Common myeloid progenitor, CD34-positive (primary cell): Measurements from ENCODE around the gene ANO2.

Experiments
- CTCF ChIA-PET: fragments of 350-600 bp; sonication (Branson Sonifier 250); formaldehyde crosslinking; loops from one replicate; lab custom pipeline; 2021; ENCODE audit warnings: antibody characterized with exemption; lab: Charles Lee
- POLR2A ChIA-PET: fragments of 350-600 bp; sonication (Branson Sonifier 250); formaldehyde crosslinking; loops from one replicate; lab custom pipeline; 2021; ENCODE audit warnings: antibody characterized with exemption; lab: Charles Lee
- DNase-seq, 3 donors: peaks; one replicate each; pipeline versions ENCODE4 v3.0.0 to v3.0.0-alpha.2; 2013
- H3K27ac ChIP-seq, 2 experiments: 1 replicate in 1 of 2; 2 replicates in 1 of 2; pipeline ENCODE4 v1.7.0; 2013; ENCODE audit warnings: inconsistent platforms in 2 of 2, low read length in 2 of 2, mild to moderate bottlenecking in 2 of 2, low read depth in 1 of 2, moderate library complexity in 1 of 2; ENCODE audit not compliant: severe bottlenecking in 2 of 2, insufficient read depth in 1 of 2, poor library complexity in 1 of 2
- H3K27me3 ChIP-seq, 5 experiments: replicated peaks in 2 of 5; 1 replicate in 3 of 5; 2 replicates in 2 of 5; pipeline versions ENCODE4 v1.6.1 to v1.7.0; 2013; ENCODE audit warnings: low read length in 4 of 5, mild to moderate bottlenecking in 2 of 5, moderate library complexity in 2 of 5, inconsistent platforms in 1 of 5; ENCODE audit not compliant: insufficient read depth in 5 of 5, control insufficient read depth in 4 of 5
- H3K36me3 ChIP-seq, 4 experiments: 1 replicate in 2 of 4; 2 replicates in 2 of 4; pipeline versions ENCODE4 v1.6.1 to v1.7.0; 2013; ENCODE audit warnings: low read length in 3 of 4, control low read depth in 1 of 4, mild to moderate bottlenecking in 1 of 4; ENCODE audit not compliant: control insufficient read depth in 4 of 4, insufficient read depth in 4 of 4
- H3K4me1 ChIP-seq, 4 experiments: 1 replicate in 3 of 4; 2 replicates in 1 of 4; pipeline versions ENCODE4 v1.6.1 to v1.7.1; 2013; ENCODE audit warnings: low read length in 3 of 4, mild to moderate bottlenecking in 3 of 4, control low read depth in 1 of 4, inconsistent platforms in 1 of 4, moderate library complexity in 1 of 4; ENCODE audit not compliant: control insufficient read depth in 4 of 4, insufficient read depth in 4 of 4; ENCODE audit errors: control extremely low read depth in 1 of 4
- H3K4me3 ChIP-seq, 7 experiments: 1 replicate in 4 of 7; 2 replicates in 3 of 7; pipeline versions ENCODE4 v1.5.1 to v1.7.0; 2013; ENCODE audit warnings: mild to moderate bottlenecking in 7 of 7, low read length in 6 of 7, moderate library complexity in 6 of 7, inconsistent platforms in 2 of 7, low read depth in 2 of 7, control low read depth in 1 of 7; ENCODE audit not compliant: insufficient read depth in 4 of 7, control insufficient read depth in 1 of 7; ENCODE audit errors: extremely low read depth in 1 of 7
- H3K9me3 ChIP-seq, 5 experiments: 1 replicate in 4 of 5; 2 replicates in 1 of 5; pipeline versions ENCODE4 v1.6.1 to v1.7.1; 2013; ENCODE audit warnings: low read length in 4 of 5, mild to moderate bottlenecking in 2 of 5, inconsistent platforms in 1 of 5, low read depth in 1 of 5, moderate library complexity in 1 of 5; ENCODE audit not compliant: control insufficient read depth in 4 of 5, insufficient read depth in 2 of 5; ENCODE audit errors: control extremely low read depth in 1 of 5
- WGBS: methylation state at CpG from one replicate; pipeline ENCODE4 v1.1.5; 2013; ENCODE audit not compliant: insufficient coverage; 5-methylcytosine and 5-hydroxymethylcytosine counted together

The ANO2 gene

GRCh38 chr12:5870183-5870582 is 74.9 kb downstream of the ANO2 start:
- Histone ChIP-seq H3K9me3 (no peaks in the 10 kb centered on the region), H3K27ac (no peak overlapping the region), H3K4me1 (peaks cover 0 to 4% (median under 1%) of the 10 kb centered on the region in 4 experiments), H3K4me3 (no peak overlapping the region), H3K27me3 (no peaks in the 10 kb centered on the region), H3K36me3 (no peaks in the 10 kb centered on the region)
- no peak for DNase-seq
- ChIA-PET CTCF (no interaction called here), POLR2A (no interaction called here)
- 100% methylated on average over 2 of the region's 3 CpGs for WGBS

- CTCF ChIA-PET = no interaction called here
- WGBS = 97% methylated on average over 10 of the region's 10 CpGs
- H3K36me3 ChIP-seq = no peaks in the 10 kb centered on the region
Observed at GRCh38 chr12:5868625-5869295, 76.3 kb downstream of the ANO2 start.

DNA sequence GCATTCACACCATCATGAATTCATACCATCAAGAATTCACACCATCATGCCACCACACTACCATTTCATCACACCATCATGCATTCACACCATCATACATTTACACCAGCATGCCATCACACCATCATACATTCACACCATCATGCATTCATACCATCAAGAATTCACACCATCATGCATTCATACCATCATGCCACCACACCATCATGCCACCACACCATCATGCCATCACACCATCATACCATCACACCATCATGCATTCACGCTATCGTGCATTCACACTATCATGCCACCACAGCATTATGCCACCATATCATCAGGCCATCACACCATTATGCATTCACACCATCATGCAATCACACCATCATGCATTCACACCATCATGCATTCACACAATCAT is 79.7 kb downstream of the ANO2 start:
- Histone ChIP-seq H3K4me1 (no peaks in the 10 kb centered on the region), H3K27ac (no peak overlapping the region), H3K36me3 (no peaks in the 10 kb centered on the region), H3K9me3 (no peaks in the 10 kb centered on the region), H3K4me3 (no peak overlapping the region), H3K27me3 (no peaks in the 10 kb centered on the region)
- ChIA-PET CTCF (no interaction called here), POLR2A (interaction anchor here (0.6 kb wide), 1 partner anchor 364 kb away, joined by 3 read pairs; no protein-coding TSS in a partner anchor)
- no peak for DNase-seq
- WGBS = 94% methylated on average over 2 of the region's 2 CpGs

More at GRCh38 chr12:5868625-5869295, 76.3 kb downstream of the ANO2 start:
- Histone ChIP-seq H3K27me3 (no peaks in the 10 kb centered on the region), H3K27ac (no peak overlapping the region), H3K4me3 (no peak overlapping the region), H3K4me1 (no peaks in the 10 kb centered on the region), H3K9me3 (no peaks in the 10 kb centered on the region)
- DNase-seq = no peak
- POLR2A ChIA-PET = no interaction called here

- Histone ChIP-seq H3K9me3 (no peaks in the 10 kb centered on the region), H3K4me3 (no peak overlapping the region), H3K27ac (no peak overlapping the region), H3K4me1 (no peaks in the 10 kb centered on the region), H3K27me3 (no peaks in the 10 kb centered on the region), H3K36me3 (no peaks in the 10 kb centered on the region)
- POLR2A ChIA-PET = no interaction called here
- no peak for DNase-seq
- whole genome bisulfite sequencing = no CpG with 5 or more reads among the region's 1 CpG
- CTCF ChIA-PET = no interaction called here
Observed at GRCh38 chr12:5864972-5865371, 80.1 kb downstream of the ANO2 start.

- H3K4me1 ChIP-seq = no peaks in the 10 kb centered on the region
- ChIA-PET CTCF (no interaction called here), POLR2A (no interaction called here)
- H3K4me3 ChIP-seq = no peak overlapping the region
- H3K27ac ChIP-seq = no peak overlapping the region
- no peaks in the 10 kb centered on the region for H3K27me3 ChIP-seq
- H3K36me3 ChIP-seq = no peaks in the 10 kb centered on the region
- 94% methylated on average over 2 of the region's 3 CpGs for WGBS
- no peaks in the 10 kb centered on the region for H3K9me3 ChIP-seq
- DNase-seq = no peak
Observed at GRCh38 chr12:5864301-5864700, 80.8 kb downstream of the ANO2 start.

GRCh38 chr12:5861416-5861815 is 83.6 kb downstream of the ANO2 start:
- 91% methylated on average over 4 of the region's 10 CpGs for WGBS

GRCh38 chr12:5856692-5857091 is 88.4 kb downstream of the ANO2 start:
- POLR2A ChIA-PET = no interaction called here
- H3K4me3 ChIP-seq = no peak overlapping the region
- no peak for DNase-seq
- no peak overlapping the region for H3K27ac ChIP-seq
- no peaks in the 10 kb centered on the region for H3K9me3 ChIP-seq
- no peaks in the 10 kb centered on the region for H3K36me3 ChIP-seq
- CTCF ChIA-PET = interaction anchor here (1.2 to 1.6 kb wide), 2 partner anchors 11 kb away, joined by 3 to 4 read pairs; no protein-coding TSS in a partner anchor
- 64% methylated on average over 2 of the region's 4 CpGs for WGBS
- H3K27me3 ChIP-seq = no peaks in the 10 kb centered on the region
- no peaks in the 10 kb centered on the region for H3K4me1 ChIP-seq

More at GRCh38 chr12:5861416-5861815, 83.6 kb downstream of the ANO2 start:
- no peaks in the 10 kb centered on the region for H3K4me1 ChIP-seq
- POLR2A ChIA-PET = no interaction called here
- H3K4me3 ChIP-seq = no peak overlapping the region
- DNase-seq = no peak
- H3K27me3 ChIP-seq = no peaks in the 10 kb centered on the region
- no peaks in the 10 kb centered on the region for H3K9me3 ChIP-seq
- no peak overlapping the region for H3K27ac ChIP-seq
- CTCF ChIA-PET = no interaction called here
- H3K36me3 ChIP-seq = no peaks in the 10 kb centered on the region
